ENCODE results near the gene YWHAH. TPM values are rescaled to one million over a fixed set of nuclear protein-coding genes. Genes with fewer than 3 reads are reported as not detected.

The YWHAH gene
- total and polyA plus RNA-seq, 9 of the 15 experiments (the other 6 are each of a cell fraction or from before 2014, with no cell fraction given), result 32.0 to 177 (median 114) TPM

- no peak for TF ChIP-seq ATF7 (IDR thresholded peaks at IDR 0.05)
- no peak for TF ChIP-seq FOXJ3 (CRISPR knock-in tag; IDR thresholded peaks at IDR 0.05)
- TF ChIP-seq BRF2 (IDR thresholded peaks at IDR 0.05; ENCODE audit: borderline replicate concordance, insufficient read depth, insufficient read length), result no peak
- TF ChIP-seq BCOR (IDR thresholded peaks at IDR 0.05), result no peak
- TF ChIP-seq SRF (CRISPR knock-in tag; IDR thresholded peaks at IDR 0.05), result no peak
- TF ChIP-seq KLF10 (CRISPR knock-in tag; IDR thresholded peaks at IDR 0.05), result no peak
- no peak for TF ChIP-seq ZNF76 (CRISPR knock-in tag; IDR thresholded peaks at IDR 0.05; ENCODE audit: borderline replicate concordance)
- TF ChIP-seq CREM (IDR thresholded peaks at IDR 0.05; ENCODE audit: low read depth), result no peak
- TF ChIP-seq MIER1 (IDR thresholded peaks at IDR 0.05; ENCODE audit: low read depth), result no peak
- no peak for TF ChIP-seq NFRKB (IDR thresholded peaks at IDR 0.05; ENCODE audit: low read depth)
- no peak for TF ChIP-seq ZNF449 (CRISPR knock-in tag; IDR thresholded peaks at IDR 0.05)
- TF ChIP-seq SMAD1 (IDR thresholded peaks at IDR 0.05; ENCODE audit: low read depth, low read length, partially characterized antibody), result no peak
- 0 out of 2 replicates have a peak, but pooled peaks have one; percentile 43 for TF ChIP-seq GATAD2A (IDR thresholded peaks at IDR 0.05)
- peak; percentile 30; the same call in 1 of the 2 replicates for TF ChIP-seq MTA1 (IDR thresholded peaks at IDR 0.05; ENCODE audit: borderline replicate concordance)
- TF ChIP-seq BHLHE40 (IDR thresholded peaks at IDR 0.05; ENCODE audit: low read length), result no peak
- TF ChIP-seq ZBTB1 (CRISPR knock-in tag; IDR thresholded peaks at IDR 0.05; ENCODE audit: borderline replicate concordance, low read depth), result no peak
- TF ChIP-seq STAT6 (CRISPR knock-in tag; IDR thresholded peaks at IDR 0.05), result no peak
- TF ChIP-seq NR1H2 (CRISPR knock-in tag; IDR thresholded peaks at IDR 0.05), result no peak
These were observed 47.9 kb upstream of the YWHAH start (continued) for GRCh38 chr22:31896472-31896871.
